Naive thymus-derived CD8-positive, alpha-beta T cell (primary cell): ENCODE data around the gene GADD45GIP1. TPM values are rescaled to one million over a fixed set of nuclear protein-coding genes. Genes with fewer than 3 reads are reported as not detected.

ENCODE experiments used
- ATAC-seq, 2 donors: fragments of 150-1000 bp; cut with Tn5 transposase in 1 of 2; sonication (Bioruptor Pico), chemical (Tn5 transposase) in 1 of 2; 1 replicate in 1 of 2; 2 replicates in 1 of 2; pipeline ENCODE4 v1.10.0; 2021; ENCODE audit warnings: mild to moderate bottlenecking in 2 of 2, moderate library complexity in 2 of 2
- POLR2A ChIA-PET: fragments of 350-600 bp; sonication (Branson Sonifier 250); formaldehyde crosslinking; loops from one replicate; lab custom pipeline; 2021; ENCODE audit warnings: antibody characterized with exemption; lab: Charles Lee
- DNase-seq, 10 donors: peaks; one replicate each; pipeline versions ENCODE4 v3.0.0 to v3.0.0-alpha.2; 2020 to 2022
- H3K27ac Mint-ChIP-seq, 10 donors: one replicate each; pipeline ENCODE4 v1.8.0; 2020 to 2022; ENCODE audit warnings: mild to moderate bottlenecking in 10 of 10, mixed read lengths in 10 of 10, moderate library complexity in 4 of 10, inconsistent platforms in 1 of 10
- H3K27me3 Mint-ChIP-seq, 5 donors: one replicate each; pipeline ENCODE4 v1.8.0; 2021 to 2022; ENCODE audit warnings: mixed read lengths in 5 of 5
- H3K36me3 Mint-ChIP-seq, 3 donors: one replicate each; pipeline ENCODE4 v1.8.0; 2020 to 2022; ENCODE audit warnings: mixed read lengths in 3 of 3, mild to moderate bottlenecking in 2 of 3, inconsistent platforms in 1 of 3
- H3K4me1 Mint-ChIP-seq, 4 donors: one replicate each; pipeline ENCODE4 v1.8.0; 2021 to 2022; ENCODE audit warnings: mixed read lengths in 4 of 4
- H3K4me3 Mint-ChIP-seq, 10 donors: one replicate each; pipeline ENCODE4 v1.8.0; 2020 to 2022; ENCODE audit warnings: mild to moderate bottlenecking in 10 of 10, mixed read lengths in 10 of 10, moderate library complexity in 6 of 10, inconsistent platforms in 1 of 10
- H3K9me3 Mint-ChIP-seq, 9 donors: one replicate each; pipeline ENCODE4 v1.8.0; 2020 to 2022; ENCODE audit warnings: mixed read lengths in 9 of 9, mild to moderate bottlenecking in 3 of 9, inconsistent platforms in 1 of 9, moderate library complexity in 1 of 9
- polyA plus RNA-seq, 3 donors: library from polyadenylated mRNA; unstranded; fragments of 300-500 nt; fragmentation: Illumina TruSeq; gene quantifications; one replicate each; pipeline ENCODE4 v1.2.3, GENCODE V29; 2021
- total RNA-seq, 8 experiments: library from RNA in 2 of 8; stranded (reverse) in 2 of 8; gene quantifications; one replicate each; pipeline ENCODE4 v1.2.3 and lab custom pipeline; 2021 to 2026

The GADD45GIP1 gene
- total and polyA plus RNA-seq, 5 experiments from 2014 or later: 17.3 to 65.1 (median 59.4) TPM

DNA sequence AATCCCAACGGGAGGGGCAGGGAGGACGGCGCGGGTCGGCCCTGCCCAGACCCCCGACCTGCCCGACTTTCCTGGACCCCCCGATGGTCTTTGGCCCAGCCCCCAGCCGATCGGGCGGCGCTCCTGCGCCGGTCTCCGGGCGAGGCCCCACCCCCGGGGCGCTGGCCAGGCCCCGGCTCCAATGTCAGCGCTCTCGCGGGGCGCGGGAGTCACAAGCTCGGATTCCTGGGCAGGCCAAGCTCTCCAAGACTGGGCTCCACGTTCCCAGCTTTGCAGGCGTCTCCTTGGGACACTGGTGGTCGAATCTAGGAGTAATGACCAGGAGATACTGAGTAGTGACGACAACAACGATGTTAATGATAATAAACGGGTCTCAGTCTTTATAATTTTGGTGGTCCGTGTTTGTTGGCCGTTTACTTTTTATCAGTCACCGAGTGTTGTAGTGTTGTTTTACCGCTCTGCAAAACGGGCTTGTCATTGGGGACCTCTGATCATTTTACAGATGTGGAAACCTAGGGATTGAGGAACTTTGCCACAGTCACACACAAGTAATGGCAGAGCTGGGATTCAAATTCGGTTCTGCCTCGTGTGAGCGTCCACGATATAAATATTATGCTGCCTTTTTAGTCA lies 10.8 kb downstream of the GADD45GIP1 start:
- H3K4me1 Mint-ChIP-seq: peaks cover 13 to 54% (median 43%) of the 10 kb centered on the region in 4 donors
- peaks cover 0 to 2% (median 0%) of the 10 kb centered on the region in 5 donors for H3K27me3 Mint-ChIP-seq
- H3K9me3 Mint-ChIP-seq: no peaks in the 10 kb centered on the region
- H3K27ac Mint-ChIP-seq: peak overlapping the region; percentile 89 to 99 (median 94)
- peak in 4 of 10 donors; percentile 17 to 56 (median 42) for DNase-seq
- peak overlapping the region; percentile 80 to 99 (median 88) for H3K4me3 Mint-ChIP-seq
- H3K36me3 Mint-ChIP-seq: peaks cover 0 to 75% (median 17%) of the 10 kb centered on the region in 3 donors
- ATAC-seq: peak; percentile 52 to 57
- POLR2A ChIA-PET: interaction anchor here (0.7 to 1.8 kb wide), 10 partner anchors 9 to 172 kb away, joined by 3 to 14 read pairs (median 4); partner anchors contain the start of genes FARSA, GADD45GIP1, GCDH and NACC1

DNA sequence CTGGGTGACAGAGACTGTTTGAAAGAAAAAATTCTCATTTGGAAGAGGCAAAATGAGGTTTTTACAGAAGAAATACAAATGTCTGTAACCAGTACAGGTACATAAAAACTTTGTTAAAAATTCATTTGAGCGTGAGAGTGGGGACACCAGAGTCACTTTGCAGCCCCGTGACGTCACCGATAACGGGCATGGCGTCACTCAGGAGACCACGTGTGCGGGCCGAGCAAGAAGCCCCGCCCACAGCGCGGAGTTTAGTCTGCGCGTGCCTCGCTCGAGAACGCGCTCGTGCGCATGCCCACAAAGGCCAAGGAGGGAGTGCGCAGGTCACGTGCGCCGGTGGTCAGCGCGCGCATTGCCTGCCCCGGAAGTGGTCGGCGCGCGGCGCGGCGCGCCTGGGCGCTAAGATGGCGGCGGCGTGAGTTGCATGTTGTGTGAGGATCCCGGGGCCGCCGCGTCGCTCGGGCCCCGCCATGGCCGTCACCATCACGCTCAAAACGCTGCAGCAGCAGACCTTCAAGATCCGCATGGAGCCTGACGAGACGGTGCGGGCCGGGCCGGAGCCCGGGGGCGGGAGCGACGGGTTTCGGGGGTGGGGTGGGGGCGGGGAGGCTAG lies 11.4 kb downstream of the GADD45GIP1 start, which contains the start of gene RAD23A:
TSS of gene RAD23A (plus strand) at position 384 of the 613 bp plus-strand sequence. CDS start at position 471, 87 bp downstream.
- POLR2A ChIA-PET: interaction anchor here (0.9 to 1.8 kb wide), 6 partner anchors 10 to 173 kb away, joined by 3 to 14 read pairs (median 5); partner anchors contain the start of genes FARSA, GADD45GIP1, NACC1 and SYCE2
- Mint-ChIP-seq H3K4me3 (peak within 1 kb of the TSS; percentile 86 to 99 (median 92)), H3K27me3 (peaks cover 0 to 2% (median 0%) of the 10 kb centered on the region in 5 donors), H3K27ac (peak within 1 kb of the TSS; percentile 90 to 99 (median 96)), H3K4me1 (peaks cover 16 to 59% (median 48%) of the 10 kb centered on the region in 4 donors), H3K36me3 (peaks cover 0 to 75% (median 18%) of the 10 kb centered on the region in 3 donors), H3K9me3 (no peaks in the 10 kb centered on the region)
- DNase-seq (peak; percentile 96 to 99 (median 98)), ATAC-seq (peak; percentile 80 to 84)

DNA sequence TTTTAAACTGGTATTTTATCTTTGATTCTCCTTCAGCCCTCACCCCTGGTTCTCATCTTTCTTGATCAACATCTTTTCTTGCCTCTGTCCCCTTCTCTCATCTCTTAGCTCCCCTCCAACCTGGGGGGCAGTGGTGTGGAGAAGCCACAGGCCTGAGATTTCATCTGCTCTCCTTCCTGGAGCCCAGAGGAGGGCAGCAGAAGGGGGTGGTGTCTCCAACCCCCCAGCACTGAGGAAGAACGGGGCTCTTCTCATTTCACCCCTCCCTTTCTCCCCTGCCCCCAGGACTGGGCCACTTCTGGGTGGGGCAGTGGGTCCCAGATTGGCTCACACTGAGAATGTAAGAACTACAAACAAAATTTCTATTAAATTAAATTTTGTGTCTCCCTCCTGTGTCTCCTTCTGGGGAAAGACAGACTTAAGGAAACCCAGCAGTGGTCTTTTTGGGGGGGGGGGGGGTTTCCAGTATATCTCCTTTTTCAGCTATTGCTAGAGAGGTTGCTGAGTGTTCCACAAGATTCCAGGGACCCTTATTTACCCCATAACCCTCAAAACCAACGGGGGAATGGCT lies 12.8 kb downstream of the GADD45GIP1 start:
- DNase-seq: no peak
- Mint-ChIP-seq H3K27me3 (peaks cover 0 to 2% (median 0%) of the 10 kb centered on the region in 5 donors), H3K36me3 (peaks cover 5 to 75% (median 18%) of the 10 kb centered on the region in 3 donors), H3K4me3 (peak overlapping the region in 3 of 10 donors; percentile 24 to 99 (median 38)), H3K4me1 (peaks cover 22 to 71% (median 57%) of the 10 kb centered on the region in 4 donors), H3K27ac (peak overlapping the region in 8 of 10 donors; percentile 59 to 99 (median 93)), H3K9me3 (no peaks in the 10 kb centered on the region)
- POLR2A ChIA-PET: interaction anchor here (0.6 to 1.5 kb wide), 4 partner anchors 11 to 53 kb away, joined by 3 to 8 read pairs (median 4); partner anchors contain the start of genes FARSA, GADD45GIP1 and GCDH
- ATAC-seq: no peak

DNA sequence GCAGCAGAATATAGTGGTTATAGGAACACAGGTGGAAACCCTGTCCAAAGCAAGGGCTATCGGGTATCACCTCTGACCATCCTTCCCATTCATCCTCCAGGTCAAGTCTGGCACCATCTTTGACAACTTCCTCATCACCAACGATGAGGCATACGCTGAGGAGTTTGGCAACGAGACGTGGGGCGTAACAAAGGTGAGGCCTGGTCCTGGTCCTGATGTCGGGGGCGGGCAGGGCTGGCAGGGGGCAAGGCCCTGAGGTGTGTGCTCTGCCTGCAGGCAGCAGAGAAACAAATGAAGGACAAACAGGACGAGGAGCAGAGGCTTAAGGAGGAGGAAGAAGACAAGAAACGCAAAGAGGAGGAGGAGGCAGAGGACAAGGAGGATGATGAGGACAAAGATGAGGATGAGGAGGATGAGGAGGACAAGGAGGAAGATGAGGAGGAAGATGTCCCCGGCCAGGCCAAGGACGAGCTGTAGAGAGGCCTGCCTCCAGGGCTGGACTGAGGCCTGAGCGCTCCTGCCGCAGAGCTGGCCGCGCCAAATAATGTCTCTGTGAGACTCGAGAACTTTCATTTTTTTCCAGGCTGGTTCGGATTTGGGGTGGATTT lies 13.5 kb downstream of the GADD45GIP1 start:
- H3K4me1 Mint-ChIP-seq: peaks cover 26 to 75% (median 62%) of the 10 kb centered on the region in 4 donors
- H3K9me3 Mint-ChIP-seq: no peaks in the 10 kb centered on the region
- H3K27ac Mint-ChIP-seq: peak overlapping the region in 8 of 10 donors; percentile 47 to 92 (median 74)
- H3K27me3 Mint-ChIP-seq: peaks cover 0 to 2% (median 0%) of the 10 kb centered on the region in 5 donors
- H3K4me3 Mint-ChIP-seq: peak overlapping the region in 7 of 10 donors; percentile 6 to 75 (median 37)
- no peak for ATAC-seq
- POLR2A ChIA-PET: interaction anchor here (1.0 to 1.5 kb wide), 4 partner anchors 10 to 52 kb away, joined by 3 to 8 read pairs (median 4); partner anchors contain the start of genes FARSA, GADD45GIP1 and GCDH
- DNase-seq: no peak
- peaks cover 5 to 72% (median 18%) of the 10 kb centered on the region in 3 donors for H3K36me3 Mint-ChIP-seq

DNA sequence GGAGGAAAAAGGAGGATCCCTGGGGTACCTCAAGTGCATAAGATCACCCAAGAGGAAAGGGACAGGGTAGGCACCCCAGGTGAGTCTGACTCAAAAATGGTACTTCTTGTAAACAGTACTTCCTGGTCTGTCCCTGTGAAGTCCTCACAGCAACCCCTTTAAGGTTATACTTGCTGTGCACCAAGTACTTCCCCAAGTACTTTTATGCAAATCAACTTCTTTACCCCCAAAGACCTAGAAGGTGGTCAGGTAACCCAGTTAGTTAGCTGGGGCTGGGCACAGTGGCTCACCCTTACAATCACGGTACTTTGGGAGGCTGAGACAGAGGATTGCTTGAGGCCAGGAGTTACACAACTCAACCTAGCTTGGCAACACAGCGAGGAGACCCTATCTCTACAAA lies 16.1 kb downstream of the GADD45GIP1 start:
- H3K4me3 Mint-ChIP-seq: peak overlapping the region; percentile 40 to 100 (median 74)
- DNase-seq (no peak), ATAC-seq (no peak)
- peaks cover 33 to 81% (median 73%) of the 10 kb centered on the region in 4 donors for H3K4me1 Mint-ChIP-seq
- peak overlapping the region; percentile 14 to 99 (median 90) for H3K27ac Mint-ChIP-seq
- POLR2A ChIA-PET: interaction anchor here (0.6 to 1.1 kb wide), 4 partner anchors 13 to 259 kb away, joined by 3 to 6 read pairs (median 4); partner anchors contain the start of genes DHPS and SYCE2
- H3K9me3 Mint-ChIP-seq: no peaks in the 10 kb centered on the region
- peaks cover 5 to 63% (median 16%) of the 10 kb centered on the region in 3 donors for H3K36me3 Mint-ChIP-seq
- H3K27me3 Mint-ChIP-seq: peaks cover 0 to 2% (median 0%) of the 10 kb centered on the region in 5 donors

DNA sequence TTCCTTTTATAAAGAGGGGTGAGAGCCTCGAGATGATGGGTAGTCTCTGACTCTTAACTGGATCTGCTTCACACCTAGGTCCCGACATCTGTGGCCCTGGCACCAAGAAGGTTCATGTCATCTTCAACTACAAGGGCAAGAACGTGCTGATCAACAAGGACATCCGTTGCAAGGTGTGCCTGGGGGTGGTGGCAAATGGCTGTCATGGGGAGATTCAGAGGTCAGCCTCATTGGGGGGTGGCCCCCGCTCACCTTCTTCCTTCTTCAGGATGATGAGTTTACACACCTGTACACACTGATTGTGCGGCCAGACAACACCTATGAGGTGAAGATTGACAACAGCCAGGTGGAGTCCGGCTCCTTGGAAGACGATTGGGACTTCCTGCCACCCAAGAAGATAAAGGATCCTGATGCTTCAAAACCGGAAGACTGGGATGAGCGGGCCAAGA lies 17.0 kb downstream of the GADD45GIP1 start:
- Mint-ChIP-seq H3K36me3 (peaks cover 5 to 58% (median 16%) of the 10 kb centered on the region in 3 donors), H3K4me3 (peak overlapping the region; percentile 97 to 100 (median 98)), H3K4me1 (peaks cover 27 to 74% (median 65%) of the 10 kb centered on the region in 4 donors), H3K27me3 (no peaks in the 10 kb centered on the region), H3K27ac (peak overlapping the region; percentile 51 to 99 (median 96)), H3K9me3 (no peaks in the 10 kb centered on the region)
- ATAC-seq (no peak), DNase-seq (no peak)
- POLR2A ChIA-PET: interaction anchor here (0.8 to 3.3 kb wide), 6 partner anchors 8 to 160 kb away, joined by 3 to 56 read pairs (median 6); partner anchors contain the start of genes GADD45GIP1, GCDH, KLF1 and SYCE2

DNA sequence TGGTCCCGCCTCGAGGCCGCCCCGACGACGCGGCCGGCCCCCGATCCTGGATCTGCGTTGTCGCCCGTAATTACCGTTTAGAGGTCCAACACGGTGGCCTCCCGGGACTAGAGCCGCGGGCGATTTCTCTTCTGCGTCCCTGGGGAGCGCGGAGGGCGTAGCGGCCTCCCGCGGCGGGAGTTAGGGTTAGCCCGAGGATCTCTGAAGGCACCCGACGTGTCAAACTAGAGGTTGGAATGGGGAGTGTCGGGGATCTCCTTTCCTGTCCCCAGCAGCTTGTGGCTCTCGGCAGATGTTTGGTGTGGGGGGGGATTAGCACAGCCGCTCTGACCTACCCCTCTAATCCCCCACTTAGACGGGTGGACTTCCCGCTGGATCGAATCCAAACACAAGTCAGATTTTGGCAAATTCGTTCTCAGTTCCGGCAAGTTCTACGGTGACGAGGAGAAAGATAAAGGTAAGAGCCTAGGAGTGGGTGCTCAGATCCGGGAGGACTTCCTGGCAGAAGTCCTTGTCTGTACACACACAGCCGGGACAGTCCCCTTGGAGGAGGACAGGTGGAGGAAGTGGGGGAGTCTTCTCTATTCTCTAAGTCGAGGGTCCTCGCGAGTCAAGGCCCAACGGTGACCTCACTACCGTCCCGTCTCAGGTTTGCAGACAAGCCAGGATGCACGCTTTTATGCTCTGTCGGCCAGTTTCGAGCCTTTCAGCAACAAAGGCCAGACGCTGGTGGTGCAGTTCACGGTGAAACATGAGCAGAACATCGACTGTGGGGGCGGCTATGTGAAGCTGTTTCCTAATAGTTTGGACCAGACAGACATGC lies 18.0 kb downstream of the GADD45GIP1 start:
- POLR2A ChIA-PET: interaction anchor here (0.8 to 3.3 kb wide), 8 partner anchors 9 to 161 kb away, joined by 3 to 56 read pairs (median 8); partner anchors contain the start of genes GADD45GIP1, GCDH, JUNB and KLF1
- H3K4me1 Mint-ChIP-seq: peaks cover 27 to 70% (median 61%) of the 10 kb centered on the region in 4 donors
- peak; percentile 23 to 28 for ATAC-seq

DNA sequence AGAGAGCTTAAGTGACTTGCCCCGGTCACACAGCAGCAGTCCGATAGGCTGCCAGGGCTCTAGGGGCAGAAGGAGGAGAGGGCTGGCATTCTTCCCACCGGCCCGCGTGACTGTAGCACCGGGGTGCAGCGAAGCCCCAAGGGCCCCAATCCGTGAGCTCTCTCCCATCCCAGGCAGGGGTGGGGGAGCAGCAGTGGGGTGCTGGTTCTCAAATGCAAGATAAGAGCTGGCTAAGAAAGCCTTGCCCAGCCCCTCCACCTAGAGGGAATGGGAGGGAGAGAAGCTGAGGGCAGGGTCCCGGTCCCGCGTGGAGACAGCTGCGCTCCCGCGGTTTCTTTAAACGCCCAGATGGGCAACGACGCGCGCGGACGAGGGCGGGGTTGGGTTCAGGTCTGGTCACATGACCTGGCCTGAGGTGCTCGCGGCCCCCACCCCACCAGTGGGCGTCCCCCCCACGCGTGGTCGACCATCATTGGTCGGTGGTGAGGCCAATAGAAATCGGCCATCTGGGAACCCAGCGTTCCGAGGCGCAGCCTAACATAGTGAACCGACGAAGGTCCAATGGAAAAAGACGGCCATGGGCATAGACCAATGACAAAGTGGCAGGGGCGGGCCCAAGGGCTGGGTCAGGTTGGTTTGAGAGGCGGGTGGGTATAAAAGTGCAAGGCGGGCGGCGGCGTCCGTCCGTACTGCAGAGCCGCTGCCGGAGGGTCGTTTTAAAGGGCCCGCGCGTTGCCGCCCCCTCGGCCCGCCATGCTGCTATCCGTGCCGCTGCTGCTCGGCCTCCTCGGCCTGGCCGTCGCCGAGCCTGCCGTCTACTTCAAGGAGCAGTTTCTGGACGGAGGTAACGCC lies 18.9 kb downstream of the GADD45GIP1 start, which contains the start of gene CALR:
TSS of gene CALR (plus strand) at position 683 of the 852 bp plus-strand sequence. CDS start at position 754, 71 bp downstream.
- POLR2A ChIA-PET: interaction anchor here (0.6 to 3.3 kb wide), 16 partner anchors 9 to 1057 kb away, joined by 3 to 56 read pairs (median 6); partner anchors contain the start of genes GADD45GIP1, GCDH, JUNB and KLF1
- peak; percentile 88 to 91 for ATAC-seq
- peak within 1 kb of the TSS; percentile 97 to 100 (median 98) for H3K4me3 Mint-ChIP-seq
- no peaks in the 10 kb centered on the region for H3K9me3 Mint-ChIP-seq
- peak; percentile 95 to 100 (median 100) for DNase-seq
- H3K36me3 Mint-ChIP-seq: peaks cover 5 to 44% (median 11%) of the 10 kb centered on the region in 3 donors
- no peaks in the 10 kb centered on the region for H3K27me3 Mint-ChIP-seq
- H3K27ac Mint-ChIP-seq: peak within 1 kb of the TSS; percentile 94 to 99 (median 96)
- H3K4me1 Mint-ChIP-seq: peaks cover 27 to 70% (median 61%) of the 10 kb centered on the region in 4 donors

More for the DNA sequence above, 18.0 kb downstream of the GADD45GIP1 start:
- DNase-seq: peak in 6 of 10 donors; percentile 15 to 70 (median 32)
- Mint-ChIP-seq H3K27me3 (no peaks in the 10 kb centered on the region), H3K36me3 (peaks cover 5 to 52% (median 16%) of the 10 kb centered on the region in 3 donors), H3K4me3 (peak overlapping the region; percentile 97 to 100 (median 98)), H3K9me3 (no peaks in the 10 kb centered on the region), H3K27ac (peak overlapping the region; percentile 94 to 99 (median 96))

DNA sequence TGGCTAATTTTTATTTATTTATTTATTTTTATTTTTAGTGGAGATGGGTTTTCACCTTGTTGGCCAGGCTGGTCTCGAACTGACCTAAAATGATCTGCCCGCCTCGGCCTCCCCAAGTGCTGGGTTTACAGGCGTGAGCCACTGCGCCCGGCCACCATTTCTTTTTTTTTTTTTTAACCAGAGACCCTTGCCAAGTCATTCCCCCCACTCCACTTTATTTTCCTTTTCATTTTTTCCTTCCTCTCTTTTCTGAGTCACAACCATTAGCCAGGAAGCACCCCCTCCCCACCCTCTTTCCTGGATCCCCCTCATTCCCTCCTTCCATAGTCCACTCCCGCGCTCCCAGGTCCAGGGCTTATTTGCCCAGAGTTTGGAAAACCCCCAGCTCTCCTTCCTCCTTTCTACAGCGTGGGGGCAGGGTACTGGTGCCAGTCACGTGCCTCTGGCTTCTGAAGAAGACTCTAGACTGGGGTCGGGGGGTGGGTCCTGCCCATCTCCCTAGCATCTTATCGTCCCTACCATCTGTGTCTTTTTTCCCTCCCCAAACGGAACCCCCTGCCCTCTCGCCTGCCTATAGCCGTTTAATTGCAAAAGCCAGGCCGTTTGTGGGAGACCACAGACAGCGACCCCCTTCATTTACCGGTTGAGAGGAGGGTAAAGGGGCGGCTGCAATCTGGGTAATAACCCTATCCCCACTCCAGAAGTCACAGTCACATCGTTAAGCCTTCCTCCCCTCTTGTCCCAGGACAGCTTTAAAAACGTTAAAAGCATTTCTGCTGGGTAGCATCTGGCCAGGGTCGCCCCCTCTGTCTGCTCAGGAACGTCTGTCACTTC lies 19.7 kb downstream of the GADD45GIP1 start:
- H3K4me1 Mint-ChIP-seq: peaks cover 34 to 71% (median 66%) of the 10 kb centered on the region in 4 donors
- H3K4me3 Mint-ChIP-seq: peak overlapping the region; percentile 97 to 100 (median 98)
- POLR2A ChIA-PET: interaction anchor here (0.6 to 3.3 kb wide), 14 partner anchors 10 to 168 kb away, joined by 3 to 56 read pairs (median 6); partner anchors contain the start of genes GADD45GIP1, GCDH, JUNB and KLF1
- DNase-seq (no peak), ATAC-seq (no peak)
- H3K36me3 Mint-ChIP-seq: peaks cover 5 to 40% (median 10%) of the 10 kb centered on the region in 3 donors
- no peaks in the 10 kb centered on the region for H3K9me3 Mint-ChIP-seq
- H3K27ac Mint-ChIP-seq: peak overlapping the region; percentile 57 to 99 (median 96)
- H3K27me3 Mint-ChIP-seq: no peaks in the 10 kb centered on the region
